Ecto neural progenitor cell (in vitro differentiated cells): ENCODE data around the gene POFUT2.
A peak's percentile ranks its signal among the peaks of the same experiment; 100 is the strongest.
"Not testable (repeated sequence)": the region's sequence is repeated elsewhere in the genome, so short reads cannot be mapped to it uniquely, and the experiment has no call there.

Experiments used
- DNase-seq: peaks from one replicate; pipeline ENCODE4 v3.0.0-alpha.2; 2018; ENCODE audit warnings: low spot score

The POFUT2 gene

GRCh38 chr21:45310459-45310858, 22.8 kb upstream of the POFUT2 start:
- no peak for DNase-seq

DNA sequence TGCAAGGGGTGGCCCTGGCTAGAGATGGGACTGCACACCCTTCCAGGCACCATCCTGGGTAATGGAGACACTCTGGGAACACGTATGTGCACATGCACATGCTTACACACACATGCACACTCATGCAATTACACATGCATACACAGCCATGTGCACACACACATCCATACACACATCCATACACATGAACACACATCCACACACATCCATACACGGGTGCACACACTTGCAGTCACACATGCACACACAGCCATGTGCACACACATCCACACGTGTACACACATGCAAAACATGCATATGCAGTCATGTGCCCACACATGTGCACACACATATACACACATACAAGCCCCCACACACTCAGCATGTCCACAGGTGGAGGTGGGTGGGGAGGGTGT, 22.3 kb upstream of the POFUT2 start:
- no peak for DNase-seq

DNA sequence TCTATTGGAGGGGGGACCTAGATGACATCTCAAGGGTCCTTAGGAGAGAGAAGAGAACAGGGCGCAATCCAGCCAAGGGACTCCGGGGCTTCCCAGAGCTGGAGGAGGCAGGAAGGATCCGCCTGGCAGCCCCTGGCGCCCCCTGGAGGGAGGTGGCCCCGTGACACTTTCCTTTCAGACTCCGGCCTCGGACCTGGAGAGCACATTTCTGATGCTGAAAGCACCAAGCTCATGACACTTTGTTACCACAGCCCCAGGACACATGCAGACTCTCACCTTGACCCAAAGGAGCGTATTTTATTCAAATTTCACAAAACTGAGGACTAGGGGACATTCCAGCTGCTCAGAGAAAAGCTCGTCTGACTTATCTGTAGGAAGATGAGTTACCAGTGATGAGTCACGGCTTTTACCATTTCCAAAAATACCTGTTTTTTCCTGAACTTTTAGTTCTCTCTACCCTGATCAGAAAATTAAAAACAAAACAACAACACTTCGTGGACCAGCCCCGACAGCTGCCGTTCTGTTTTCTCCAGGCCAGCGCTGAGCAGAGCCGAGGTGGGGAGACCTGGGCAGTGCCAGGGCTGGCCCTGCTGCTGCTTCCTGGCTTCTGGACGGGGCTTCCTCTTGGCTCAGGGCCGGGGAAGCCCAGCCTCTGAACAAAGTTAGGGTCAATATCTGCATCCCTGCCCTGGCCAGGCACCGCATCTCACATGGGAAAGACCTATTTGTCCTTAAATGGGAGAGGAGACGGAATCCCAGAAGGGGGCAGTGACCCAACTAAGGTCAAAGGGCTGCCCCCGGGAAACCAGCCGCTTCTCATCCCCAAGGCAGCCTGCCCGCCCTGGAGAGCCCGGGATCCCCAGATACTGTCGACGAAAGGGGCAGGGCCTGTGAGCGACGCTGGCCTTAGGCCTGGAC, 21.6 kb upstream of the POFUT2 start:
- DNase-seq = peak; percentile 86

DNA sequence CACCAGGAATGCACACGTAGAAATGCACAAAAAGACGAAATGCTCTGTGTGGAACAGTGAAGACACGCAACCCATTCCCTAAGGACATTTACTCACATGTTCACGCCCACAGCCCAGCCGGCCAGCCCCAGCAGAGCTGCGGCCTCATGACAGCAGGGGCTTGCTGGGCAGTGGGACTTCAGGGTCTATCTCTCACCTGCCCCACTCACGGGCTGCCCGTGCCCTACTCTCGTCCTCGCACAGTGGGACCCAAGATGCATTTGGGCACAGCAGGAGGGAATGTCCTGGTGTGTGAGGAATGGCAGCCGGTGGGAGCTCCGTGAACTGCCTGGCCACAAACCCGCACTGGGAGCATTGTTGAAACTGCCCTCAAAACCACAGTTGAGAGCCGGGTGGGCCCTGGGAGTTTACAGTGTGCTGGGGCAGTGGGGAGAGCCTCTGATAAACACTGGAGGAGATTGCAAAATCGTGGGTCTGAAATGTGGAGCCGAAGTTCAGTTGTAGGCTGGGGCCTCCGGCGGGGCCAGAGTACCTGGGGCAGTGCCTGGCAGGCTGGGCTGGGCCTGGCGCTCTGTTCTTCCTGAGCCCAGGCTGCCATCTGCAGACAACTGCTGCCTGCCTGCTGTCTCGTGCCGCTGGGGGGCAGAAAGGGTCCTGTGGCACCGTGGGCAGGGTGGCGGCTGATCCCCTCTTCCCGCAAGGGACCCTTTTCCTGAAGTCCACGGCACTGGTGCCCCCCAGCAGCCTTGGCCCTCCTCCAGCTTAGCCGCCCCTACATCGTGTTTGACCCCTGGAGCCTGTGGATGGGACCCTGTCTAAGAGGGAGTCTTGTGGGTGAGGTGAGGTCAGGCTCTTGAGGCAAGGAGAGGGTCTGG, 20.7 kb upstream of the POFUT2 start:
- no peak for DNase-seq

DNA sequence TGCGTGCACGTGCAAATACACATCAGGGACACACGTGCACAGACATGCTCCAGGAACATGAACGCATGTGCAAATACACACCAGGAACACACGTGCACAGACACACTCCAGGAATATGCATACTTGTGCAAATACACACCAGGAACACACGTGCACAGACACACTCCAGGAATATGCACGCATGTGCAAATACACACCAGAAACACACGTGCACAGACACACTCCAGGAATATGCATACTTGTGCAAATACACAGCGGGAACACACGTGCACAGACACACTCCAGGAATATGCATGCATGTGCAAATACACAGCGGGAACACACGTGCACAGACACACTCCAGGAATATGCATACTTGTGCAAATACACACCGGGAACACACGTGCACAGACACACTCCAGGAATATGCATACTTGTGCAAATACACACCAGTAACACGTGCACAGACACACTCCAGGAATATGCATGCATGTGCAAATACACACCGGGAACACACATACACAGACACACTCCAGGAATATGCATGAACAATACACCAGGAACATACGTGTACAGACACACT, 20.0 kb upstream of the POFUT2 start:
- not testable (repeated sequence) for DNase-seq

DNA sequence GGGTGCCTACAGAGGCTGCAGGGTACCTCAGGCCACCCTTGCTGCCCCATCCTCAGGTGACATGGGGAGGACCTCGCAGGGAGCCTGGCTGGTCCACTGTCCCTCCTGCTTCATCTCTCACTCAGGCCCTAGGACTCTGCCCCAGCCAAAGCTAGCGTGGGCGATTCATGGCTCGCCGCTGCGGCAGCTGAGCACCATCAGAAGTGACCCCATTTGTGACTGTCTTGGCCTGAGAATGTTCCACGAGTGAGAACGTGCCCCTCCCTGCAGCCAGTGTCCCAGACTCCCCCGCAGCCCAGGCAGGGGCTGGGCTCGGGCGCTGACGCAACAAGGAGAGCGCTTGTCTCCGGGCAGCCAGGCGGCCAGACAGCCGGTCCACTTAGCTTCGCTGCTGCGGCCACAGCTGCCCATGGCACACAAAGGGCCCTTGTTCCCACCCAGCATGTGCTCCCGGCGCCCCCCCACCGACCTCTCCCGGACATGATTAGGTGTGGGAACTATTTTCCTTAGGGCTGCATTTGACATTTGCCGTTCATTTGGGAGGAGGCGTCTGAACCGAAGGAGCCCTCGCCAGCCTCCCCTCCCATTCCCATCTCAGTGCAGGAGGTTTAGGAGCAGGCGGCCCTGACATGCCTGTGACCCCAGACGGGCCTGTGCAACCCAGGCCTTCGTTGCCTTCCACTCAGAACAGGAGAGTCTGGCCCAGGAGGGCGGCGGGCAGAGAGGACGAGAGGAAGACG, 19.3 kb upstream of the POFUT2 start:
- no peak for DNase-seq

DNA sequence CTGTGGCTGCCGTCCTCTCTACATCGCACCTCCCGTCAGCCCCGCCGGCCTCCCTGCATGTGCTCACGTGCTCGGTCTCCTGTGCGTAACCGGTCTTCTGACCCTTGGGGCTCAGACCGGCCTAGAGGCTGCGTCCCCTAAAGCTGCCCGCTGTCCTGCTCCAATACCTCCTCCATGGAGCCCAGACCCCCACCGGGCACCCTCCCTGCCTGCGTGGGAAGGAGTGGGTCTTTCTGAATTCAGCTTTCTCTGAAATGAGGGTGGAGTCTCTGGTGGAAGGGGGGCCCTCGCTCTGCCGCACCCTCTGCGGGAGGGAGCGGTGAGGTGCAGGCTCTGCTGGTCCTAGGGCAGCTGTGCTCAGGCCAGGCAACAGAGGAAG, 18.7 kb upstream of the POFUT2 start:
- DNase-seq = no peak

DNA sequence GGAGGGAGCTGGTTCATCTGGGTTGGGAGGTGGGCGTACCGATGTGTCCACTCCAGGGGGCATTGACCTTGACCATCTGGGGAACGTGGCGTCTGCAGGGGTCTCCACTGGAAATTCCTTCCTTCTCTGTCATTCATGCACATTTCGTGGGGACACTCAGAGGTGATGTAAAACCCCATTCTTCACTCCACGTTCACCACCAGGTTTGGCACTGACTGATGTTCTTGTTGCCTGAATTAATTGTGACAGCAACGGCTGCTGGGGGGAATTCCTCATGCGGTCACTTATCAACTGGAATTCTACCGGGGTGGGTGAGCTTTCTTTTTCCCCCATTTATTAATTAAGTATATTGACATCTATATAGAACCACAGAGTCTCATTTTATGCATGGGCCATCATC, 18.1 kb upstream of the POFUT2 start:
- DNase-seq = no peak

GRCh38 chr21:45304945-45305344, 17.2 kb upstream of the POFUT2 start:
- DNase-seq = no peak

DNA sequence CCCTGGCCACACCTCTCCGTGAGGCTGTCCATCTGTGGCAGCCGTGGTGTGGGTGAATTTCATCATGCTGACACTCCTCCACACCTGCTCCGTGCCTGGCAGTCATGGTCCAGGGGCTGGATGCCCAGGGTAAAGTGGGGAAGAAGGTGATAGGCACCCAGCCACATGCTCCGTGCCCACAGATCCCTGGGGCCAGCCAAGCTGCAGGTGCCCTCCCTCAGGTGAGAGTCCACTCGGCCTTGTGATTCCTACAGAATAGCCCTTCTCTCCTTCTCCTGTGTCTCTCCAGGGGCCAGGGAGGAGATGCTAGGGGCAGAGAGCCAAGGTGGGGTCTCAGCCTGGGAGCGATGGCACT, 16.8 kb upstream of the POFUT2 start:
- DNase-seq = no peak

- no peak for DNase-seq
Observed at GRCh38 chr21:45303751-45304475, 16.2 kb upstream of the POFUT2 start.

- DNase-seq = no peak
Observed at GRCh38 chr21:45303091-45303615, 15.5 kb upstream of the POFUT2 start.

- DNase-seq = no peak
Observed at GRCh38 chr21:45302082-45303061, 14.7 kb upstream of the POFUT2 start.

DNA sequence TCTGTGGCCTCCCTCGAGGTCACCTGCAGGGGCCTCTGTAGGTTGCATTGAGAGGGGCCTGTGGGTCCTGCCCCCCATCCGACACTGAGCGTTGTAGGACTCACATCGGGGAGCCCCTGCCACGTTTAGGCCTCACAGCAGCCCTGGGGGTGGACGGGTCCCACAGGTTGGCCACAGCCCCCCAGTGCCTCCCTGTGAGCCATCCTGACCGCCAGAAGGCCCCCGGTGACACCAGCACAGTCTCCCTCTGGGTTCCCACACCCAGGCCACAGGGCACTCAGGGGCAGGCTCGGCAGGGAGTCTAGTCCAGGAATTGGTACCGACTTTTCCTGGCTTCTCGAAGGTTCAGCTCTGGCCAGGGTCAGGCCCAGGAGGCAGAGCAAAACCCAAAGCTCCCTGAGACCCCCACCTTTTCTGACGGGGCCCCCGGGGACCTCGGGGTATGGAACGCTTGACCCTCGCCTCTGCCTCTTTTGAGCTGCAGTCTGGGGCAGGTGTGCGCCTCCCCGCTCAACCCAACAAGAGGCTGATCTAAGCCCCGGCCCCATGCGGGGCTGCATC, 13.9 kb upstream of the POFUT2 start:
- DNase-seq = no peak

GRCh38 chr21:45300786-45301520, 13.3 kb upstream of the POFUT2 start:
- DNase-seq = no peak

DNA sequence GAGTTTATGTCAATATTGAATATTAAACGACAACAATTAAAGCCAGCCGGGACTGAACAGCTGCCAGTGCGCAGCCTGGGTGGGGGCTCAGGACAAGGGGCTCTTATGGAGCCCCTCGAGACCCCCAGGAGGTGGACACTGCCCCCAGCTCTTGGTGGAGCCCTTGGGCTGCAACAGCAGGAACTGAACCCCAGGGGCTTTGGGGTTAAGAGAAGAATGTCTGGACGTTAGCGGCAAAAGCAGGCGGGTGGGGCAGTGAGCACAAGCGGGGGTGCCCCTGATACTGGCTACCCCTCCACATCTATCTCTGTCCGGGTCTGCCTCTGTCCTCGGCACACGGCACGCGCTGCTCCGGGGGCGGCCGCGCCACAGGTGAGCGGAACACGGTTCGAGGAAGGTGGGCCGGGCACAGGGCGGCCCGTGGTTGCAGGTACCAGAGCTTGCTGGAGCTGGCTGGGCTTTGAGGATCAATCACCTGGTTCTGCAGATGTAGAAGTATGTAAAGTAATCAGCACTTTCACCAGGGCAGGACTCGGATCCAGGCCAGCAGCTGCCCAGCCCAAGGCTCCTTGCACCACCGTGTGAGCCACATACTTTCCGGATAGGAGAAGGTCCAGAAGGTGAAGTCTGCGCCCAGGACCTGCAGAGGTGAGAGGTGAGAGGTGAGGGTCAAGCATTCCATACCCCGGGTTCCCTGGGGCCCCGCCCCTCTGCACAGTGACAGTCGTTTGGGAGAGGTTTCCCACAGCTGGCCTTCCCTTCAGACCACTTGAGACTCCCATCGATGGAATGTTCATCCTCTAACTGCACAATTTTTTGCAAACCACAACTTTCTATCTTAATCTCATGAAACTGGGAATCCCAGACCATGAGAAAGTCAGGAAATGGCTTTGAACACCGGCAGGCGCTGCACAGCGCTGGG, 12.4 kb upstream of the POFUT2 start:
- DNase-seq = no peak

GRCh38 chr21:45299026-45299863, 11.6 kb upstream of the POFUT2 start:
- peak; percentile 41 for DNase-seq
